ENCODE results near the gene INIP. TPM values are rescaled to one million over a fixed set of nuclear protein-coding genes. Genes with fewer than 3 reads are reported as not detected.
A peak's percentile ranks its signal among the peaks of the same experiment; 100 is the strongest.

Gene INIP
- total RNA-seq, 2 donors from 2014 or later: 31.3 to 39.5 TPM

GRCh38 chr9:112720113-112720780, 2.3 kb upstream of the INIP start:
- ATAC-seq (no peak), DNase-seq (ENCODE audit: low spot score) (no peak)
- H3K4me3 Mint-ChIP-seq: no peak overlapping the region
- H3K27ac Mint-ChIP-seq: peak overlapping the region in 1 of 2 donors; percentile 62
- H3K9me3 Mint-ChIP-seq: no peaks in the 10 kb centered on the region
- H3K27me3 Mint-ChIP-seq: no peaks in the 10 kb centered on the region
- H3K36me3 Mint-ChIP-seq: no peaks in the 10 kb centered on the region
- peaks cover 10 to 21% of the 10 kb centered on the region in 2 donors for H3K4me1 Mint-ChIP-seq (ENCODE audit: low read depth in 2 of 2)

GRCh38 chr9:112719696-112720095, 1.8 kb upstream of the INIP start:
- ATAC-seq (no peak), DNase-seq (ENCODE audit: low spot score) (no peak)
- Mint-ChIP-seq H3K27ac (peak overlapping the region; percentile 62 to 63), H3K4me3 (peak overlapping the region; percentile 97), H3K27me3 (no peaks in the 10 kb centered on the region), H3K9me3 (no peaks in the 10 kb centered on the region), H3K4me1 (ENCODE audit: low read depth in 2 of 2) (peaks cover 10 to 21% of the 10 kb centered on the region in 2 donors), H3K36me3 (no peaks in the 10 kb centered on the region)

- Mint-ChIP-seq H3K4me1 (ENCODE audit: low read depth in 2 of 2) (peaks cover 12 to 23% of the 10 kb centered on the region in 2 donors), H3K36me3 (no peaks in the 10 kb centered on the region), H3K27ac (peak overlapping the region; percentile 62 to 63), H3K4me3 (peak overlapping the region; percentile 97), H3K9me3 (no peaks in the 10 kb centered on the region), H3K27me3 (no peaks in the 10 kb centered on the region)
- DNase-seq (ENCODE audit: low spot score) (no peak), ATAC-seq (no peak)
Measured at GRCh38 chr9:112719241-112719691, 1.3 kb upstream of the INIP start.

- H3K27me3 Mint-ChIP-seq: no peaks in the 10 kb centered on the region
Measured at GRCh38 chr9:112712678-112713077, 5.2 kb downstream of the INIP start.

GRCh38 chr9:112711050-112711689, 6.7 kb downstream of the INIP start:
- ATAC-seq (no peak), DNase-seq (ENCODE audit: low spot score) (no peak)
- Mint-ChIP-seq H3K4me1 (ENCODE audit: low read depth in 2 of 2) (peaks cover 25 to 30% of the 10 kb centered on the region in 2 donors), H3K4me3 (no peak overlapping the region), H3K9me3 (no peaks in the 10 kb centered on the region), H3K27ac (no peak overlapping the region), H3K27me3 (no peaks in the 10 kb centered on the region), H3K36me3 (peaks cover 20% of the 10 kb centered on the region)

More at GRCh38 chr9:112712678-112713077, 5.2 kb downstream of the INIP start:
- no peak for ATAC-seq
- H3K36me3 Mint-ChIP-seq: peaks cover 20% of the 10 kb centered on the region
- H3K27ac Mint-ChIP-seq: no peak overlapping the region
- no peaks in the 10 kb centered on the region for H3K9me3 Mint-ChIP-seq
- no peak overlapping the region for H3K4me3 Mint-ChIP-seq
- H3K4me1 Mint-ChIP-seq (ENCODE audit: low read depth in 2 of 2): peaks cover 31% of the 10 kb centered on the region in 2 donors
- no peak for DNase-seq (ENCODE audit: low spot score)

- H3K36me3 Mint-ChIP-seq: peaks cover 4% of the 10 kb centered on the region
- ATAC-seq (no peak), DNase-seq (ENCODE audit: low spot score) (no peak)
- H3K27me3 Mint-ChIP-seq: no peaks in the 10 kb centered on the region
- H3K4me3 Mint-ChIP-seq: no peak overlapping the region
- no peaks in the 10 kb centered on the region for H3K9me3 Mint-ChIP-seq
- H3K27ac Mint-ChIP-seq: no peak overlapping the region
- peaks cover 11 to 21% of the 10 kb centered on the region in 2 donors for H3K4me1 Mint-ChIP-seq (ENCODE audit: low read depth in 2 of 2)
Measured at GRCh38 chr9:112705768-112706427, 12.0 kb downstream of the INIP start.

- no peak for ATAC-seq
- Mint-ChIP-seq H3K4me3 (no peak overlapping the region), H3K4me1 (ENCODE audit: low read depth in 2 of 2) (peaks cover 10 to 18% of the 10 kb centered on the region in 2 donors), H3K27ac (no peak overlapping the region), H3K36me3 (peaks cover 7% of the 10 kb centered on the region), H3K9me3 (no peaks in the 10 kb centered on the region), H3K27me3 (no peaks in the 10 kb centered on the region)
- no peak for DNase-seq (ENCODE audit: low spot score)
Measured at GRCh38 chr9:112703304-112703703, 14.6 kb downstream of the INIP start.

- peaks cover 7 to 8% of the 10 kb centered on the region in 2 donors for H3K4me1 Mint-ChIP-seq (ENCODE audit: low read depth in 2 of 2)
- H3K36me3 Mint-ChIP-seq: peaks cover 5% of the 10 kb centered on the region
- no peak for ATAC-seq
- no peak for DNase-seq (ENCODE audit: low spot score)
- H3K27ac Mint-ChIP-seq: no peak overlapping the region
- H3K27me3 Mint-ChIP-seq: no peaks in the 10 kb centered on the region
- H3K9me3 Mint-ChIP-seq: no peaks in the 10 kb centered on the region
- H3K4me3 Mint-ChIP-seq: no peak overlapping the region
Measured at GRCh38 chr9:112700085-112700484, 17.8 kb downstream of the INIP start.

- Mint-ChIP-seq H3K36me3 (peaks cover 5% of the 10 kb centered on the region), H3K4me1 (ENCODE audit: low read depth in 2 of 2) (peaks cover 7 to 8% of the 10 kb centered on the region in 2 donors), H3K27ac (no peak overlapping the region), H3K4me3 (no peak overlapping the region), H3K27me3 (no peaks in the 10 kb centered on the region), H3K9me3 (no peaks in the 10 kb centered on the region)
- ATAC-seq: no peak
- DNase-seq (ENCODE audit: low spot score): no peak
Measured at GRCh38 chr9:112699230-112699629, 18.7 kb downstream of the INIP start.

- no peaks in the 10 kb centered on the region for H3K27me3 Mint-ChIP-seq
- no peak overlapping the region for H3K27ac Mint-ChIP-seq
- no peak overlapping the region for H3K4me3 Mint-ChIP-seq
- peaks cover 7 to 8% of the 10 kb centered on the region in 2 donors for H3K4me1 Mint-ChIP-seq (ENCODE audit: low read depth in 2 of 2)
- H3K36me3 Mint-ChIP-seq: peaks cover 12% of the 10 kb centered on the region
- ATAC-seq (no peak), DNase-seq (ENCODE audit: low spot score) (no peak)
- no peaks in the 10 kb centered on the region for H3K9me3 Mint-ChIP-seq
Measured at GRCh38 chr9:112696461-112696860, 21.5 kb downstream of the INIP start.

- DNase-seq (ENCODE audit: low spot score): no peak
- Mint-ChIP-seq H3K9me3 (no peaks in the 10 kb centered on the region), H3K27ac (no peak overlapping the region), H3K4me3 (no peak overlapping the region), H3K4me1 (ENCODE audit: low read depth in 2 of 2) (peaks cover 8 to 12% of the 10 kb centered on the region in 2 donors), H3K27me3 (no peaks in the 10 kb centered on the region), H3K36me3 (peaks cover 18% of the 10 kb centered on the region)
- no peak for ATAC-seq
Measured at GRCh38 chr9:112694706-112695555, 23.0 kb downstream of the INIP start.

GRCh38 chr9:112689161-112689740, 28.7 kb downstream of the INIP start:
- Mint-ChIP-seq H3K27me3 (no peaks in the 10 kb centered on the region), H3K4me3 (no peak overlapping the region), H3K36me3 (peaks cover 13% of the 10 kb centered on the region), H3K9me3 (no peaks in the 10 kb centered on the region), H3K27ac (no peak overlapping the region), H3K4me1 (ENCODE audit: low read depth in 2 of 2) (peaks cover 5% of the 10 kb centered on the region in 2 donors)
- no peak for ATAC-seq
- DNase-seq (ENCODE audit: low spot score): no peak

GRCh38 chr9:112680731-112681402, 37.0 kb downstream of the INIP start:
- DNase-seq (ENCODE audit: low spot score) (no peak), ATAC-seq (no peak)
- H3K4me3 Mint-ChIP-seq: no peak overlapping the region
- H3K9me3 Mint-ChIP-seq: peaks cover 12% of the 10 kb centered on the region
- H3K36me3 Mint-ChIP-seq: peaks cover 12% of the 10 kb centered on the region
- peaks cover 0 to 14% of the 10 kb centered on the region in 2 donors for H3K27me3 Mint-ChIP-seq
- no peak overlapping the region for H3K27ac Mint-ChIP-seq
- no peaks in the 10 kb centered on the region for H3K4me1 Mint-ChIP-seq (ENCODE audit: low read depth in 2 of 2)

Data from natural killer cell treated with Interleukin-12 subunit alpha and Interleukin-12 subunit beta and Interleukin-15 and Interleukin-18, amount 100 ng/mL, for 72 hours (primary cell).